Activated naive CD4-positive, alpha-beta T cell treated with anti-CD3 and anti-CD28 coated beads for 36 hours (primary cell): ENCODE data around the gene CPLANE1. TPM values are rescaled to one million over a fixed set of nuclear protein-coding genes. Genes with fewer than 3 reads are reported as not detected.

Experiments used
- CTCF ChIA-PET: fragments of 350-600 bp; sonication (Branson Sonifier 250); formaldehyde crosslinking; loops from one replicate; lab custom pipeline; 2021; ENCODE audit warnings: antibody characterized with exemption; lab: Charles Lee
- DNase-seq: peaks from one replicate; pipeline ENCODE4 v3.0.0-alpha.2; 2020
- H3K27ac Mint-ChIP-seq: one replicate; pipeline ENCODE4 v1.8.0; 2021; ENCODE audit warnings: mild to moderate bottlenecking, mixed read lengths
- H3K27me3 Mint-ChIP-seq: one replicate; pipeline ENCODE4 v1.8.0; 2021; ENCODE audit warnings: low read depth, mixed read lengths
- H3K36me3 Mint-ChIP-seq: one replicate; pipeline ENCODE4 v1.8.0; 2021; ENCODE audit warnings: low read depth, mixed read lengths
- H3K4me1 Mint-ChIP-seq: one replicate; pipeline ENCODE4 v1.8.0; 2021; ENCODE audit warnings: low read depth, mixed read lengths
- H3K4me3 Mint-ChIP-seq: one replicate; pipeline ENCODE4 v1.8.0; 2021; ENCODE audit warnings: mild to moderate bottlenecking, moderate library complexity, mixed read lengths
- H3K9me3 Mint-ChIP-seq: one replicate; pipeline ENCODE4 v1.8.0; 2021; ENCODE audit warnings: mixed read lengths
- intact Hi-C: fragments of 100-400 bp; cut with micrococcal nuclease; formaldehyde crosslinking; loops from one replicate; pipeline ENCODE4 v1.15.1; 2023
- total RNA-seq, 2 experiments: library from RNA; stranded (reverse); gene quantifications; one replicate each; pipeline ENCODE4 v1.2.3, GENCODE V29; 2021

Gene CPLANE1
- total RNA-seq, 2 experiments from 2014 or later: 3.6 to 5.2 TPM

DNA sequence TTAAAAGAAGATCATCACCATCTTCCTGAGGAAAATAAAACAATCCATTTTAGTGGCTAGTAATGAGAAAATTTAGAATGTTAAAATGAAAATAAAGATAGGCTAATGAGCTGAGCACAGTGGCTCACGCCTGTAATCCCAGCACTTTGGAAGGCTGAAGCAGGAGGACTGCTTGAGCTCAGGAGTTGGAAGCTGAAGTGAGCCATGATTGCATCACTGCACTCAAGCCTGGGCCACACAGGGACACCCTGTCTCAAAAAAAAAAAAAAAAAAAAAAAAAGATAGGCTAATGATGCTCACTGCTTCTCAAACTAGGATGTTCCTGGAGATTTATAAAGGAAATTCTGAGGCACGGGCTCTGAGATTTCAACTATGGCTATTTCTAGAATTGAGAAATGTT is 50.3 kb downstream of the CPLANE1 start:
- Mint-ChIP-seq H3K27ac (no peak overlapping the region), H3K36me3 (peaks cover 4% of the 10 kb centered on the region), H3K27me3 (no peaks in the 10 kb centered on the region), H3K4me3 (no peak overlapping the region), H3K4me1 (peaks cover 15% of the 10 kb centered on the region), H3K9me3 (no peaks in the 10 kb centered on the region)
- DNase-seq: no peak
- intact Hi-C loops: loop anchor here (2.0 kb wide), 1 partner anchor 54 kb away; no protein-coding TSS in a partner anchor
- CTCF ChIA-PET: no interaction called here

DNA sequence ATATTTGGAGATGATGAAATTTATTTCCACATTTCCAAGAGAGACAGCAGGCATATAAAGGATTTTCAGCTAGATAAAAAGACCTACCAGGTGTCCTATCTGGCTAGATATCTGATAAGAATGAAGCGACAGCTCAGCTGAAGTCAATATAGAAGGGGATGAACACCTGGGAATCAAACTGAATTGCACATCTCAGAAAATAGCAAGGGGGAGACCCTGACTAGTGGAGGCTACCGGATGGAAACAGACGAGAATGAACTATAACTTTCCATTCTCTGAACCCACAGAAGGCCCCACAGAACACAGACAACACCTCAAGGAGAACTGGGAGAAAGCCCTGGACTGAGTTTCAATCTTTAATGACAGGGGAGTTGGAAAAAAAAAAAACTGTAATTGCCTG is 51.1 kb downstream of the CPLANE1 start:
- H3K4me3 Mint-ChIP-seq: no peak overlapping the region
- no peaks in the 10 kb centered on the region for H3K9me3 Mint-ChIP-seq
- CTCF ChIA-PET: no interaction called here
- intact Hi-C loops: loop anchor here (2.0 kb wide), 1 partner anchor 55 kb away; no protein-coding TSS in a partner anchor
- H3K27me3 Mint-ChIP-seq: no peaks in the 10 kb centered on the region
- DNase-seq: peak; percentile 14
- H3K36me3 Mint-ChIP-seq: peaks cover 4% of the 10 kb centered on the region
- peaks cover 15% of the 10 kb centered on the region for H3K4me1 Mint-ChIP-seq
- no peak overlapping the region for H3K27ac Mint-ChIP-seq

DNA sequence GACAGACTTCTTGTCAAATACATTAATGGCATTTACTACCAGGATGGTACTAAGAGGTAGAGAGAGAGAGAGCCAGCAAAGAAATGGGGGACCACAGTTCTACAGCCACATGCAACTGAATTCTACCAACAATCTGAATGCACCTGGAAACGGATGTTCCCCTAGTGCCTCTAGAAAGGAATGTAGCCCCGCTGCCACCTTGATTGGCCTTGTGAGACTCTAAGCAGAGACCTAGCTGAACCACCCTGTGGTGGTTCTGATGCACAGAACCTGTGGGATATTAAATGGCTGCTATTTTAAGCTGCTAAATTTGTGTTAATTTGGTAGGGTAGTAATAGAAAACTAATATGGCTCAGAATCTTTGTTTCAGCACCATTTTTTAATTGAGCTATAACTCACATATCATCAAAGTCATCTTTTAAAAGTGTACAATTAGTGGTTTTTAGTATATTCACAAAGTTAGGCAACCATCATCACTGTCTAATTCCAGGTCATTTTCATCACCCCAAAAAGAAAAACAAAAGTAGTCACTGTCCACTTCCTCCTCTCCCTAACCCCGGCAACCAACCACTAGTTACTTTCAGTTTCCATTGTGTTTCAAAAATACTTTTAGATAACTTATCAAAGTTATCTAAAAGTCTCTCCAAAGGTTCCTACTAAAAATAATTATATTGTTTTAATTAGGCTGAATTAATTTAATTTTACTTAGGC is 51.7 kb downstream of the CPLANE1 start:
- peaks cover 15% of the 10 kb centered on the region for H3K4me1 Mint-ChIP-seq
- H3K27me3 Mint-ChIP-seq: no peaks in the 10 kb centered on the region
- H3K27ac Mint-ChIP-seq: peak overlapping the region; percentile 20
- no peak for DNase-seq
- CTCF ChIA-PET: interaction anchor here (0.6 to 0.9 kb wide), 3 partner anchors 26 to 1028 kb away, joined by 3 to 4 read pairs (median 3); no protein-coding TSS in a partner anchor
- no peaks in the 10 kb centered on the region for H3K9me3 Mint-ChIP-seq
- peak overlapping the region; percentile 52 for H3K4me3 Mint-ChIP-seq
- intact Hi-C loops: loop anchor here (2.0 kb wide), 2 partner anchors 55 to 85 kb away; no protein-coding TSS in a partner anchor
- H3K36me3 Mint-ChIP-seq: peaks cover 4% of the 10 kb centered on the region

DNA sequence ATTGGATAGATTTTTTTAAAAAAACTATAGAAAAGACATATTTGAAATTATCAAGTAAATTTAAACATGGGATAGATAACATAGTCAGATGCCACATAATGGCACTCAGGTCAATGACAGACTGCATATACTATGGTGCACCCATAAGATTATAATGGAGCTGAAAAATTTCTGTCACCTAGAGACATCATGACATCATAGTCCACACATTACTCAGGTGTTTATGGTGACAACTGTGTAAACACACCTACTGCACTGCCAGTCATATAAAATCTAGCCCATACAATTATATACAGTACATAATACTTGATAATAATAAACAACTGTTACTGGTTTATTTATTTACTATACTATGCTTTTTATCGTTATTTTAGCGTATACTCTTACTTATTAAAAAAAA is 58.6 kb downstream of the CPLANE1 start:
- Mint-ChIP-seq H3K27me3 (no peaks in the 10 kb centered on the region), H3K9me3 (no peaks in the 10 kb centered on the region), H3K4me3 (no peak overlapping the region), H3K4me1 (no peaks in the 10 kb centered on the region), H3K36me3 (peaks cover 6% of the 10 kb centered on the region), H3K27ac (no peak overlapping the region)
- DNase-seq: no peak
- intact Hi-C loops: no loop called here
- CTCF ChIA-PET: interaction anchor here (0.6 kb wide), 1 partner anchor 151 kb away, joined by 3 read pairs; no protein-coding TSS in a partner anchor

DNA sequence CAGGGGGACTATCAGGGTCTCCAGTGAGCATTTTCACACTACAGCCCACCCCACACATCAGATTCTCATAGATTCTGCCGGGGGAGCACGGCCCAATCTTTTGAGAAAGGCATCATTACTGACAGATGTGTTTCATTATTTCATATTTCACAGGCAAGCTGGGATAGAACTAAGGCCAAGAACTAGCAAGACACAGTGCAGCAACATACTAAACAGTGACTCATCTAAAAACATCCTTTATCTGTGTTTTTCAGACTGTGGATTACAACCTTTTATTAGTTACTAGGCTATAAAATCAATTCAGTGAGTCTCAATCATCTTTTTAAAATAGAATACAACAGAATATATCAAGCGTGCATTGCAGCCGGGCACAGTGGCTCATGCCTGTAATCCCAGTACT is 59.8 kb downstream of the CPLANE1 start:
- no peaks in the 10 kb centered on the region for H3K4me1 Mint-ChIP-seq
- no peak overlapping the region for H3K4me3 Mint-ChIP-seq
- intact Hi-C loops: no loop called here

DNA sequence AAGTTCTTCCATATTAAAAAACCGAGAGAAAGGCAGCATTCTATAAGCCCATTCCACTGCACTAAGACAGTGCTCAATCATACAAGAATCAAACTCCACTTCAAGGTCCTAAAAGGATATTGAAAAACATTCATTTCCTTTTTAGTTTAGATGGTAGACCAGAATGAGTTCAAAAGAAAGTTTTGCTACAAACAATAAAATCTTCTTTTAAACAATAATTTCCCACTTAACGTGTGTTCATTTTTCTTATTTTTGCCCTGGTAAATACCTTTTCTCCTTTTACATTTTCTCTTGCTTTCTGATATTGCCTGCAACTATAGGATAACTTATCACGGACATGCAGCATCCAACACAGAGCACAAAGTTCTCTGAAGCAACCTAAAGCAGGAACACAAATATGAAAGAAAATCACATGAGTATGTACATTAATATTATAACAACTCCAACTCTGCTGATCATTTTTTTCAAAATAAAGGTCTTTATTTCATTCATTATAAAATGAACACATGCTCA is 61.7 kb downstream of the CPLANE1 start:
- Mint-ChIP-seq H3K9me3 (no peaks in the 10 kb centered on the region), H3K4me1 (no peaks in the 10 kb centered on the region), H3K4me3 (no peak overlapping the region), H3K27me3 (no peaks in the 10 kb centered on the region), H3K27ac (no peak overlapping the region), H3K36me3 (peaks cover 5% of the 10 kb centered on the region)
- intact Hi-C loops: no loop called here
- CTCF ChIA-PET: no interaction called here
- no peak for DNase-seq

More for the DNA sequence above, 59.8 kb downstream of the CPLANE1 start:
- Mint-ChIP-seq H3K36me3 (peaks cover 7% of the 10 kb centered on the region), H3K9me3 (no peaks in the 10 kb centered on the region), H3K27ac (no peak overlapping the region), H3K27me3 (no peaks in the 10 kb centered on the region)
- DNase-seq: no peak
- CTCF ChIA-PET: no interaction called here

DNA sequence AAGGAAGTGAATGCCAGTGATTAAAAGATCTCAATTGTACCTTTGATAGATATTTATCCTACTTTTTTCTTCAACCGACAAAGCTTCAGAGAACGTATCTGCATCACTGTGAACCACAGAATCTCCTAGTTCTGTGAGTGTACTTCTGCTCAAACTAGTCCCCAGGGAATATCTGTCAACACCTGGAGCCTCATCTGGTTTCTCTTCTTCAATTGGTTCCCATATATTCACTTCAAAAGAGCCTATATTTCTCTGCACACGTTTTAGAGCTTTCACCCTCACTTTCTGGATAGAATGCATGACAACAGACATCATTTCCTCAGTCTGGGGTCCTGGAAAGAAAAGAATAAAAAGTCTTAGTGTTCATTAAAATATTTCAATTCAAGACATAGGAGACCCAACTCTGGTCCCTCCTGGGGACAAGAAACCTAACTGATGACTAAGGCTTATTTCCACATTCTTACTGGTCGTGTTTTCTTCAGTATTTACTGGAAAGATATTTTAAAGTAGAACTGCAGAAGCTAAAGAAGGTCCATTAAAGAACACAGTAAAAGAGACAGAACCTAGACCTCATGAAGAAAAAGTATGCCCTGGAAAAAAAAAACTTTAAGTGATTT is 64.3 kb downstream of the CPLANE1 start:
- H3K27me3 Mint-ChIP-seq: no peaks in the 10 kb centered on the region
- CTCF ChIA-PET: interaction anchor here (1.2 kb wide), 1 partner anchor 25 kb away, joined by 3 read pairs; no protein-coding TSS in a partner anchor
- no peak overlapping the region for H3K27ac Mint-ChIP-seq
- no peak overlapping the region for H3K4me3 Mint-ChIP-seq
- H3K9me3 Mint-ChIP-seq: no peaks in the 10 kb centered on the region
- no peaks in the 10 kb centered on the region for H3K4me1 Mint-ChIP-seq
- no peak for DNase-seq
- intact Hi-C loops: no loop called here
- H3K36me3 Mint-ChIP-seq: peaks cover 6% of the 10 kb centered on the region

DNA sequence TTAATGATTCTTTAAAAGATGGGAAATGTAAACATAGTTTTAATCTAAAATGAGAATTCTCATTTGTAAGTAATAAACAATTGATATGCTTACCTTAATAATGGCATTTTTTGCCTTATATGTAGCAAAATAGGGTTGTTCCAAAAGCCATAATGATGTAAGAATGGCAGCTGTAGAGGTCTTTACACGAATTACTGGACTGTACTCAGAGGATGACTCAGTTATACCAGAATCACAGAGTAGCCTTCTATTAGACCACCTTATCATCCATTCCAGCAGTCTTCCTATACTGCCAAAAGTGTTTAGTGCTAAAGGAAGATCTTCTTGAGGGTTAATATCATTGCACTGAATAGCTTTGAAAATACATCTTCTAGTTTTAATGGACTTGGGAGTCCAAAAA is 66.5 kb downstream of the CPLANE1 start:
- no peak for DNase-seq
- intact Hi-C loops: no loop called here
- CTCF ChIA-PET: no interaction called here
- no peak overlapping the region for H3K27ac Mint-ChIP-seq
- H3K36me3 Mint-ChIP-seq: peaks cover 6% of the 10 kb centered on the region
- no peak overlapping the region for H3K4me3 Mint-ChIP-seq
- no peaks in the 10 kb centered on the region for H3K4me1 Mint-ChIP-seq
- no peaks in the 10 kb centered on the region for H3K27me3 Mint-ChIP-seq
- H3K9me3 Mint-ChIP-seq: no peaks in the 10 kb centered on the region

DNA sequence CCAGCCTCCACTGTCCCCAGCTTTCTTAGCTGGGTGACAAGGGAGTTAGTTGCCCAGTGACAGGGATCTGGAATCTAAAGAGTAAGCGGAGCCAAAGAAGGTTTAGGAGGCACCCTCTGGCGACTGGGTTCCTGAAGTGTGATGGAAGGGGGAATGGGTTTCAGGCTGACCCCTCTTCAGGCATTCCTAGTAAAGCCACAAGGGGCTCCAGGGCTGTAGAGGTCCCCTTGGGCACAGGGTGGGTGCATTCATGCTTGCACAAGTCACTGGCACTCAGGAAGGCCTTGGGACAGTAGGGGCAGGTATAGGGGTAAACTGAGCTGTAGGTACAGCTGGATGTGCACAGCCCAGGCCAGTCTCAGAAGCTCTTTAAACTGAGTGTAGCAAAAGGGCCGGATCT is 74.2 kb downstream of the CPLANE1 start:
- peaks cover 18% of the 10 kb centered on the region for H3K36me3 Mint-ChIP-seq
- no peaks in the 10 kb centered on the region for H3K9me3 Mint-ChIP-seq
- H3K4me3 Mint-ChIP-seq: no peak overlapping the region
- DNase-seq: no peak
- intact Hi-C loops: no loop called here
- CTCF ChIA-PET: no interaction called here
- H3K27me3 Mint-ChIP-seq: no peaks in the 10 kb centered on the region
- H3K4me1 Mint-ChIP-seq: no peaks in the 10 kb centered on the region
- no peak overlapping the region for H3K27ac Mint-ChIP-seq

DNA sequence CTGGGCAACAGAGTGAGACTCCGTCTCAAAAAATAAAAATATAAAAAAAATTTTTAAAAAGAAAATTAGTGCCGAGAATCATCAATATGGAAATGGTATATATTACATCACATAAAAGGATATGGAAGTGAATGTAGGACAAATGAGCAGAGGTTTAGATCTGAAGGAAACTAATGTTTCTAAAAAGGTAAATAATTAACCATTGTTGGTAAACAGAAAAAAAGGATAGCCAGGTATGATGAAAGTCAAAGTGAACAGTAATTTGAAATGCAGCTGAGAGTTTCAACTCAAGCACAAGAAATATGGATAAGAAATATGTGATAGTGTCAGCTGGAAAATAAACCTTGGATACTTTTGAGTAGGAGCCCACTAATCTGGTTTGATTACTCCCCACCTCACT is 76.2 kb downstream of the CPLANE1 start:
- no peak overlapping the region for H3K27ac Mint-ChIP-seq

DNA sequence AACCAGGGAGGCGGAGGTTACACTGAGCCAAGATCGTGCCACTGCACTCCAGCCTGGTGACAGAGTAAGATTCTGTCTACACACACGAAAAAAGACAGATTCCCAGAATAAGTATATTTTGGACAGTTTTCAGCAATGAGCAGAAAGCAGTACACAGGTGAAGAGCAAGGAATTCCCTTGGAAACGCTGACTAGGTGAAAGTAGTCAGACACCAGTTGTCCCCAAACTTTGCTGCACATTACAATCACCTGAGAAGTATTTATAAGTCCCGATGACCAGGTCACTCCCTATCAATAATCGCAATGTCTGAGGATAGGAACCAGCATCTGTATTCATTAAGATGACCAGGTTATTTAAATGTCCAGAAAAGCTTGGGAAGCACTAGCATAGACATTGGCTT is 78.3 kb downstream of the CPLANE1 start:
- H3K4me3 Mint-ChIP-seq: no peak overlapping the region
- H3K9me3 Mint-ChIP-seq: no peaks in the 10 kb centered on the region
- no peaks in the 10 kb centered on the region for H3K4me1 Mint-ChIP-seq
- H3K36me3 Mint-ChIP-seq: peaks cover 26% of the 10 kb centered on the region
- intact Hi-C loops: no loop called here
- CTCF ChIA-PET: no interaction called here
- no peak for DNase-seq
- no peaks in the 10 kb centered on the region for H3K27me3 Mint-ChIP-seq
- no peak overlapping the region for H3K27ac Mint-ChIP-seq

More for the DNA sequence above, 76.2 kb downstream of the CPLANE1 start:
- Mint-ChIP-seq H3K9me3 (no peaks in the 10 kb centered on the region), H3K27me3 (no peaks in the 10 kb centered on the region), H3K4me1 (no peaks in the 10 kb centered on the region), H3K36me3 (peaks cover 24% of the 10 kb centered on the region), H3K4me3 (no peak overlapping the region)
- CTCF ChIA-PET: no interaction called here
- intact Hi-C loops: no loop called here
- no peak for DNase-seq

DNA sequence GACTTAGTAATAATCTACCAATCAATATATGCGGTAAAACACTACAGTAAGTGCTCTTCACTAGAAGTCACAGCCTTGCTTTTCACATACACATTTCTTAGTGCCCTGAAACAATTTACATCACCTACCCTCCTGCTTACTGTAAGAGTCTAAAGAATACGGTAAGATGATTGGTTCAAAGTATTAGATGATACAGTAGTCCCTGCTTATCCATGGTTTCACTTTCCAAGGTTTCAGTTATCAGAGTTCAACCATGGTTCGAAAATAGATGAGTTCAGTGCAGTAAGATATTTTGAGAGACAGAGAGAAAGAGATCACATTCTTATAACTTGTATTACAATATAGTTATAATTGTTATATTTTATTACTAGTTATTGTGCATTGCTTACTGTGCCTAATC is 83.0 kb downstream of the CPLANE1 start:
- Mint-ChIP-seq H3K27me3 (no peaks in the 10 kb centered on the region), H3K4me3 (no peak overlapping the region), H3K36me3 (peaks cover 16% of the 10 kb centered on the region), H3K27ac (no peak overlapping the region), H3K9me3 (no peaks in the 10 kb centered on the region), H3K4me1 (no peaks in the 10 kb centered on the region)
- CTCF ChIA-PET: no interaction called here
- intact Hi-C loops: no loop called here
- DNase-seq: no peak
